PC-3 (cell line): ENCODE data around the gene MAP3K5. TPM values are rescaled to one million over a fixed set of nuclear protein-coding genes. Genes with fewer than 3 reads are reported as not detected.

Experiments
- ATAC-seq: fragments of 200-7000 bp; cut with Tn5 transposase; 2 replicates; pipeline ENCODE4 v1.9.1; 2020; ENCODE audit warnings: mild to moderate bottlenecking, moderate library complexity
- BruUV-seq: library from RNA; stranded (reverse); fragments of 400-500 nt; replicated peaks from 2 replicates; lab custom pipeline; 2021; lab: Mats Ljungman, UMichigan
- CTCF ChIA-PET: fragments of 300-600 bp; sonication (Branson Sonifier 250); formaldehyde crosslinking; loops from one replicate; lab custom pipeline; 2022; ENCODE audit warnings: antibody characterized with exemption; lab: Charles Lee
- POLR2A ChIA-PET: fragments of 300-600 bp; sonication (Branson Sonifier 250); formaldehyde crosslinking; loops from one replicate; lab custom pipeline; 2022; ENCODE audit warnings: antibody characterized with exemption; ENCODE audit not compliant: unreplicated experiment; lab: Charles Lee
- DNase-seq: peaks from one replicate; pipeline ENCODE4 v3.0.0-alpha.2; 2015
- H2AFZ ChIP-seq: fragments of 300-600 bp; sonication (generic); 2 replicates; pipeline ENCODE4 v1.6.0; 2016; ENCODE audit warnings: antibody characterized with exemption, low read length
- H3F3A ChIP-seq: fragments of 300-600 bp; sonication (generic); one replicate; pipeline ENCODE4 v1.6.0; 2017; ENCODE audit warnings: antibody characterized with exemption, low read length, control low read depth, mild to moderate bottlenecking; ENCODE audit not compliant: unreplicated experiment
- H3K27ac ChIP-seq: fragments of 300-600 bp; sonication (generic); 2 replicates; pipeline ENCODE4 v1.5.1; 2016; ENCODE audit warnings: mild to moderate bottlenecking, low read length
- H3K27me3 ChIP-seq: fragments of 300-600 bp; sonication (generic); 2 replicates; pipeline ENCODE4 v1.6.1; 2016; ENCODE audit warnings: low read length, mixed read lengths
- H3K36me3 ChIP-seq: fragments of 300-600 bp; sonication (generic); 2 replicates; pipeline ENCODE4 v1.6.1; 2016; ENCODE audit warnings: low read depth, mixed run types, low read length, mixed read lengths
- H3K4me1 ChIP-seq: fragments of 300-600 bp; sonication (generic); 2 replicates; pipeline ENCODE4 v1.5.1; 2016; ENCODE audit warnings: low read length; ENCODE audit not compliant: insufficient read depth
- H3K4me2 ChIP-seq: fragments of 300-600 bp; sonication (generic); 2 replicates; pipeline ENCODE4 v1.6.0; 2016; ENCODE audit warnings: low read length
- H3K4me3 ChIP-seq: fragments of 300-600 bp; sonication (generic); 2 replicates; pipeline ENCODE4 v1.5.1; 2016; ENCODE audit warnings: mild to moderate bottlenecking, low read length, mixed read lengths
- H3K79me2 ChIP-seq: fragments of 300-600 bp; sonication (generic); 2 replicates; pipeline ENCODE4 v1.6.1; 2017; ENCODE audit warnings: low read length, mixed read lengths
- H3K9ac ChIP-seq: fragments of 300-600 bp; sonication (generic); 2 replicates; pipeline ENCODE4 v1.6.0; 2016; ENCODE audit warnings: mild to moderate bottlenecking, low read length
- H3K9me2 ChIP-seq: fragments of 300-600 bp; sonication (generic); replicated peaks from 2 replicates; pipeline ENCODE4 v1.6.1; 2016; ENCODE audit warnings: mixed run types, low read length, mixed read lengths
- H3K9me3 ChIP-seq: fragments of 300-600 bp; sonication (generic); 2 replicates; pipeline ENCODE4 v1.6.1; 2016; ENCODE audit warnings: low read length, mixed read lengths
- H4K20me1 ChIP-seq: fragments of 300-600 bp; sonication (generic); 2 replicates; pipeline ENCODE4 v1.6.1; 2016; ENCODE audit warnings: low read length, mixed read lengths
- EZH2 ChIP-seq: fragments of 300-600 bp; sonication (generic); IDR thresholded peaks from one replicate; pipeline ENCODE4 v1.6.1; 2017; ENCODE audit warnings: antibody characterized with exemption, mild to moderate bottlenecking, low read length; ENCODE audit not compliant: unreplicated experiment
- EZH2phosphoT487 ChIP-seq: fragments of 300-600 bp; sonication (generic); IDR thresholded peaks from 2 replicates; pipeline ENCODE4 v1.6.1; 2018; ENCODE audit warnings: mild to moderate bottlenecking, antibody characterized with exemption, low read length, borderline replicate concordance
- intact Hi-C: fragments of 100-400 bp; cut with micrococcal nuclease; formaldehyde crosslinking; loops from 2 replicates; pipeline ENCODE4 v1.9.0; 2023
- total RNA-seq: library from RNA; depleted of rRNA; stranded (reverse); fragments of >200 nt; gene quantifications from 2 replicates; pipeline ENCODE4 v1.2.3, GENCODE V29; 2014
- TF ChIP-seq, protein P1 (sequence below): fragments of 300-600 bp; sonication (generic); conservative IDR thresholded peaks from 2 replicates; pipeline ENCODE4 v1.5.1; 2017; ENCODE audit warnings: antibody characterized with exemption, low read depth, mild to moderate bottlenecking, low read length

MAP3K5 gene
- total RNA-seq, 1 experiment from 2014 or later, result 4.3 TPM

DNA sequence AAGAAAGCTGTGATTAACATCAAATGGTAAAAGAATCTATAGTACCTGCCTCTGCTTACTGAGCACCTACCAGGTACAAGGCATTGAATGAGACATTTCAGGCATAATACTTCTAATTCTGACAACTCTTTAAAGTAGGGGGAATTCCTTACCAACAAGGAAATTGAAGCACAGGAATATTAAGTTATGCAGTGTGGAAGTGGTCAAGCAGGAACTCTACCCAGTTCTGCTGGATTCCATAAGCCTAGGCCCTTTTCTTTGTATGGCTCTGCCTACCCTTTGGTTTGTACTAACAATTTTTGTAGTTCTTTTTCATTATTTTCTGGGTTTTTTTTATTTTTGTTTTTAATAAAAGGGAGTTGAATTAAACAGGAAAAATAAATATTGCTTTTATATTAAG, 114.5 kb downstream of the MAP3K5 start:
- Histone ChIP-seq H3K4me2 (peak overlapping the region; percentile 48), H3K4me1 (peaks cover 22% of the 10 kb centered on the region), H2AFZ (no peak overlapping the region), H3K4me3 (no peak overlapping the region), H3F3A (no peaks in the 10 kb centered on the region), H3K36me3 (no peaks in the 10 kb centered on the region), H3K27me3 (no peaks in the 10 kb centered on the region), H4K20me1 (no peaks in the 10 kb centered on the region), H3K9me2 (no peaks in the 10 kb centered on the region), H3K27ac (peak overlapping the region; percentile 45; the same call in 1 of the 2 replicates), H3K9ac (no peak overlapping the region), H3K79me2 (no peaks in the 10 kb centered on the region), H3K9me3 (no peaks in the 10 kb centered on the region)
- no TSS peak for BruUV-seq
- ATAC-seq, result peak; percentile 60
- ChIA-PET POLR2A (no interaction called here), CTCF (no interaction called here)
- intact Hi-C loops, result no loop called here
- peak; percentile 62 for DNase-seq
- TF ChIP-seq, protein P1, sequence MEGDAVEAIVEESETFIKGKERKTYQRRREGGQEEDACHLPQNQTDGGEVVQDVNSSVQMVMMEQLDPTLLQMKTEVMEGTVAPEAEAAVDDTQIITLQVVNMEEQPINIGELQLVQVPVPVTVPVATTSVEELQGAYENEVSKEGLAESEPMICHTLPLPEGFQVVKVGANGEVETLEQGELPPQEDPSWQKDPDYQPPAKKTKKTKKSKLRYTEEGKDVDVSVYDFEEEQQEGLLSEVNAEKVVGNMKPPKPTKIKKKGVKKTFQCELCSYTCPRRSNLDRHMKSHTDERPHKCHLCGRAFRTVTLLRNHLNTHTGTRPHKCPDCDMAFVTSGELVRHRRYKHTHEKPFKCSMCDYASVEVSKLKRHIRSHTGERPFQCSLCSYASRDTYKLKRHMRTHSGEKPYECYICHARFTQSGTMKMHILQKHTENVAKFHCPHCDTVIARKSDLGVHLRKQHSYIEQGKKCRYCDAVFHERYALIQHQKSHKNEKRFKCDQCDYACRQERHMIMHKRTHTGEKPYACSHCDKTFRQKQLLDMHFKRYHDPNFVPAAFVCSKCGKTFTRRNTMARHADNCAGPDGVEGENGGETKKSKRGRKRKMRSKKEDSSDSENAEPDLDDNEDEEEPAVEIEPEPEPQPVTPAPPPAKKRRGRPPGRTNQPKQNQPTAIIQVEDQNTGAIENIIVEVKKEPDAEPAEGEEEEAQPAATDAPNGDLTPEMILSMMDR, result no peak

GRCh38 chr6:136677344-136677743, 114.9 kb downstream of the MAP3K5 start:
- ChIA-PET POLR2A (no interaction called here), CTCF (no interaction called here)
- intact Hi-C loops, result no loop called here
- Histone ChIP-seq H4K20me1 (no peaks in the 10 kb centered on the region), H3K4me3 (no peak overlapping the region), H2AFZ (no peak overlapping the region), H3K4me1 (peaks cover 22% of the 10 kb centered on the region), H3K4me2 (peak overlapping the region; percentile 48), H3K36me3 (no peaks in the 10 kb centered on the region), H3K79me2 (no peaks in the 10 kb centered on the region), H3K27ac (peak overlapping the region; percentile 45; the same call in 1 of the 2 replicates), H3K9me3 (no peaks in the 10 kb centered on the region), H3K9ac (no peak overlapping the region), H3K27me3 (no peaks in the 10 kb centered on the region), H3K9me2 (no peaks in the 10 kb centered on the region), H3F3A (no peaks in the 10 kb centered on the region)
- TF ChIP-seq, protein P1, result no peak
- TF ChIP-seq EZH2phosphoT487 (no peak), EZH2 (no peak)
- no peak for ATAC-seq
- DNase-seq, result peak; percentile 7
- no TSS peak for BruUV-seq

DNA sequence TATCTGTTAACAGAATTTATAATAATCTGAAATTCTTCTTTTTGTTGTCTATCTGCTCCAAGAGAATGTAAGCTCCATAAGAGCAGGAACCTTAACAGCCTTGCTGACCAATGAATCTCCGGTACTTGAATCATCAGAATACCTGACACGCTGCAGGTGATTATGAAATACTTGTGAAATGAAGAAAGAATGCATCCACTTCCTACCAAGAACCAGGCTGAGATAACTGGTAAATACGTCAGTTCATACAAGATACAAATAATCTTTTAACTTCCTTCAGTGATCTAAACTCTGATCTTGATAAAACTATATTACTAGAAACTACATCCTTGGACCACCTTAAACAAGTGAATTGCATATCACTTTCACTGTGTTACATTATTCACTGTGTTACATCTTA, 116.2 kb downstream of the MAP3K5 start:
- ChIA-PET POLR2A (interaction anchor here (0.8 kb wide), 1 partner anchor 32 kb away, joined by 4 read pairs; no protein-coding TSS in a partner anchor), CTCF (interaction anchor here (1.0 kb wide), 1 partner anchor 116 kb away, joined by 9 read pairs; the partner anchor contains the start of gene MAP3K5)
- H3K4me1 ChIP-seq, result peaks cover 22% of the 10 kb centered on the region
- no TSS peak for BruUV-seq
- no peaks in the 10 kb centered on the region for H3K27me3 ChIP-seq
- intact Hi-C loops, result no loop called here
- no peak overlapping the region for H3K27ac ChIP-seq
- H3K4me3 ChIP-seq, result no peak overlapping the region
- H3K9me2 ChIP-seq, result no peaks in the 10 kb centered on the region
- DNase-seq (peak; percentile 68), ATAC-seq (peak; percentile 37)
- H3F3A ChIP-seq, result no peaks in the 10 kb centered on the region
- H3K9me3 ChIP-seq, result no peaks in the 10 kb centered on the region
- H3K4me2 ChIP-seq, result peak overlapping the region; percentile 62
- TF ChIP-seq, protein P1, result no peak
- TF ChIP-seq EZH2 (no peak), EZH2phosphoT487 (no peak)
- H2AFZ ChIP-seq, result no peak overlapping the region
- no peaks in the 10 kb centered on the region for H3K79me2 ChIP-seq
- H4K20me1 ChIP-seq, result no peaks in the 10 kb centered on the region
- H3K9ac ChIP-seq, result no peak overlapping the region
- H3K36me3 ChIP-seq, result no peaks in the 10 kb centered on the region
